Measurements from ENCODE around the gene MEGF6.

MEGF6 gene

DNA sequence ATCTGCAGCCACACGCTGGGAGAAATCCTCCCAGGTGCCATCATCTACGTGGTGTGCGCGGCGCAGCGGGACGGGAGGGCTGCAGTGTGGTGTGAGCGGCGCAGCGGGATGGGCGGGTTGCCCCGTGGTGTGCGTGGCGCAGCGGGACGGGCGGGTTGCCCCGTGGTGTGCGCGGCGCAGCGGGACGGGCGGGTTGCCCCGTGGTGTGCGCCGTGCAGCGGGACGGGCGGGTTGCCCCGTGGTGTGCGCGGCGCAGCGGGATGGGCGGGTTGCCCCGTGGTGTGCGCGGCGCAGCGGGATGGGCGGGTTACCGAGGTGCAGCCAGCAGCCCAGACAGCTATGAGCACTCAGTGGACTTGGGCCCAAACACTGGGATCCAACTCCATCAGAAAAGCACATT is 33.9 kb upstream of the MEGF6 start:
- TF ChIP-seq, protein P1, sequence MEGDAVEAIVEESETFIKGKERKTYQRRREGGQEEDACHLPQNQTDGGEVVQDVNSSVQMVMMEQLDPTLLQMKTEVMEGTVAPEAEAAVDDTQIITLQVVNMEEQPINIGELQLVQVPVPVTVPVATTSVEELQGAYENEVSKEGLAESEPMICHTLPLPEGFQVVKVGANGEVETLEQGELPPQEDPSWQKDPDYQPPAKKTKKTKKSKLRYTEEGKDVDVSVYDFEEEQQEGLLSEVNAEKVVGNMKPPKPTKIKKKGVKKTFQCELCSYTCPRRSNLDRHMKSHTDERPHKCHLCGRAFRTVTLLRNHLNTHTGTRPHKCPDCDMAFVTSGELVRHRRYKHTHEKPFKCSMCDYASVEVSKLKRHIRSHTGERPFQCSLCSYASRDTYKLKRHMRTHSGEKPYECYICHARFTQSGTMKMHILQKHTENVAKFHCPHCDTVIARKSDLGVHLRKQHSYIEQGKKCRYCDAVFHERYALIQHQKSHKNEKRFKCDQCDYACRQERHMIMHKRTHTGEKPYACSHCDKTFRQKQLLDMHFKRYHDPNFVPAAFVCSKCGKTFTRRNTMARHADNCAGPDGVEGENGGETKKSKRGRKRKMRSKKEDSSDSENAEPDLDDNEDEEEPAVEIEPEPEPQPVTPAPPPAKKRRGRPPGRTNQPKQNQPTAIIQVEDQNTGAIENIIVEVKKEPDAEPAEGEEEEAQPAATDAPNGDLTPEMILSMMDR (IDR thresholded peaks at IDR 0.05; ENCODE audit: borderline replicate concordance, control extremely low read depth, extremely low read depth, insufficient read depth, missing control alignments) = no peak
- DNase-seq (ENCODE audit: low spot score) = no peak
- in situ Hi-C loops (cut with MboI; ENCODE audit: low sequenced_read_pairs, unreplicated experiment) = no loop called here

DNA sequence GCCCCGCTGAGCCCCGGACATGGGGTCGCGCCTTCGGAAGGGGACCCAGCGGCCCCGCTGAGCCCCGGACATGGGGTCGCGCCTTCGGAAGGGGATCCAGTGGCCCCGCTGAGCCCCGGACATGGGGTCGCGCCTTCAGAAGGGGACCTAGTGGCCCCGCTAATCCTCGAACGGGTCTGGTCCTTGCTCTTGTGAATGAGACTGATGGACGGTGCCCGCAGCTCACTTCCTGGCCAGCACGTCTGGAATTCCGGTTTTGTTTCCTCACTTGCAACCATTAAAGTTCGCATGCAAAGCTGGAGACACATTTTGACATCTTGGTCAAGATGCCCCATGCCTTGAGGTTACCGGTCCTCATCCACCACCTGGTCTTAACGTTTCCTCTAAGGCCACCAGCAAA is 33.0 kb upstream of the MEGF6 start:
- TF ChIP-seq, protein P1 (IDR thresholded peaks at IDR 0.05; ENCODE audit: borderline replicate concordance, control extremely low read depth, extremely low read depth, insufficient read depth, missing control alignments) = no peak
- no peak for DNase-seq (ENCODE audit: low spot score)
- in situ Hi-C loops (cut with MboI; ENCODE audit: low sequenced_read_pairs, unreplicated experiment) = no loop called here

DNA sequence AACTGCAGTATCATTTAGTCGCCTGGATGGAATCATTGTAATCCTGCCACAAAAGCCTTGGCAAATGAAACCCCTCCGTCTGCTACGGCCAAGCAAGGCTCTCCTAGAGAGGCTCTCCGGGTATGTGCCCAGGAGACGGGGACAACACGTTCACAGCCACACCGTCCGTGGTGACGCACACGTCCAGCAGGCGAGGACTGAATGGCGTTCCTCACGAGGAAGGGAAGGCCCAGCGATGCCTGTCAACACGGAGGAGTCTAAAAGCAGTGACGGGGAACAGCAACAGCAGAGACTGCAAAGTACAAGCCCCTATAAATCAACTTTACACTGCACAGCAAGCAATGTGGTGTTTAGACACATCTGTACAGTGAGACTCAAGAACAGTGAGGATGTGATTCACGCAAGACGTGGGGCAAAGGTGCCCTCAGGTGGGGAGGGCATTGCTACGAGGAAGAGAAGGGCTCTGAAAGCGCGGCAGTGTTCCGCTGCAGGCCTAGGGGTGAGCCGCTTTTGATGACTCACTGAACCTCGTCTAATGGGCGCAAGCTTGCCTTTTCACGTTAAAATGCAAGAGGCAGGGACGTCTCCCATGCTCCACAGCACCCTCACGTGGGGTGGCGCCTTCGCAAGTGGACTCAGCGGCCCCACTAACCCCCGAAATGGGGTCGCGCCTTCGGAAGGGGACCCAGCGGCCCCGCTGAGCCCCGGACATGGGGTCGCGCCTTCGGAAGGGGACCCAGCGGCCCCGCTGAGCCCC is 31.8 kb upstream of the MEGF6 start:
- TF ChIP-seq, protein P1 (IDR thresholded peaks at IDR 0.05; ENCODE audit: borderline replicate concordance, control extremely low read depth, extremely low read depth, insufficient read depth, missing control alignments) = no peak
- in situ Hi-C loops (cut with MboI; ENCODE audit: low sequenced_read_pairs, unreplicated experiment) = no loop called here
- DNase-seq (ENCODE audit: low spot score) = no peak

DNA sequence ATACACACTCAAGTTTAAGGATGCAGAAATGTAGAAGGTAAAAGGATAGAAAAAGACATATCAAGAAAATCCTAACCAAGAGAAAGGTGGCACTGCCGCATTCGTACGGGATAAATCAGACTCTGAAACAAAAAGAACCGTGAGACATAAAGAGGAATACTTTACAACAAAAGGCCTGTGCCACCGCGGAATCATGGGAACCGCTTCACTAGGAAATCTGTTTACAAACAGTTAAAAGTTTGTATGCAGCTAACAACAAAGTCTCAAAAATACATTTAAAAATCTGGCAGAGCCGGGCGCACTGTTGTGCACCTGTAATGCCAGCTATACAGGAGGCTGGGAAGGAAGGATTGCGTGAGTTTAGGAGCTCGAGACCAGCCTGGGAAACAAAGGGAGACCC is 30.5 kb upstream of the MEGF6 start:
- TF ChIP-seq, protein P1 (IDR thresholded peaks at IDR 0.05; ENCODE audit: borderline replicate concordance, control extremely low read depth, extremely low read depth, insufficient read depth, missing control alignments) = no peak
- DNase-seq (ENCODE audit: low spot score) = no peak
- in situ Hi-C loops (cut with MboI; ENCODE audit: low sequenced_read_pairs, unreplicated experiment) = no loop called here

DNA sequence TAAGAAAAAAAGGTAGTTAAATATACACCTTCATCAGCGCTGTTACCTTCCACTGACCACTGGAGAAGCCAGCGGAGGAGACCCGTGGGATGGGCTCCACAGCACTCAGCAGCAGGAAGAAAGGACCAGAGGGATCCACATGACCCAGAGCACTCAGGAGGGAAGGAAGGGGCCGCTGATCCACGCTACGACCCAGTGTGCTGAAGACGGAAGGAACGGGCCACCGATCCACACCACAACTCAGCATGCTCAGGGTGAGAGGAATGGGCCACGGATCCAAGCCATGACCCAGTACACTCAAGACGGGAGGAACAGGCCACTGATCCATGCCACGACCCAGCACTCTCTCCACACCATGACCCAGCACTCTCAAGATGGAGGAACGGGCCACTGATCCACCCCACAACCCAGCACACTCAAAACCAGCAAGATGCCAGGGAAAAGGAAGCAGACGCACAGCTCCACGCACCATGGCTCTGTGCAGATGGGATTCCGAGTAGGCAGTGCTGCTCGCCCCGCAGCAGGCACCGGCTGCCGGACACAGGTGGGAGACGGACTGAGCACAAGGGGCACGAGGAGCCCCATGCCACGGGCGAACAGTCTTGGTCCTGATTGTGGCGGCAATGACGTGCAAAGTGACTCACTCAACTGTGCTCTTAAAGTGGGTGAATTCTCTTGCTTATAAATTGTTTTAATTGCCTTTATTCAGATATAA is 29.9 kb upstream of the MEGF6 start:
- TF ChIP-seq, protein P1 (IDR thresholded peaks at IDR 0.05; ENCODE audit: borderline replicate concordance, control extremely low read depth, extremely low read depth, insufficient read depth, missing control alignments) = no peak
- DNase-seq (ENCODE audit: low spot score) = no peak
- in situ Hi-C loops (cut with MboI; ENCODE audit: low sequenced_read_pairs, unreplicated experiment) = no loop called here

DNA sequence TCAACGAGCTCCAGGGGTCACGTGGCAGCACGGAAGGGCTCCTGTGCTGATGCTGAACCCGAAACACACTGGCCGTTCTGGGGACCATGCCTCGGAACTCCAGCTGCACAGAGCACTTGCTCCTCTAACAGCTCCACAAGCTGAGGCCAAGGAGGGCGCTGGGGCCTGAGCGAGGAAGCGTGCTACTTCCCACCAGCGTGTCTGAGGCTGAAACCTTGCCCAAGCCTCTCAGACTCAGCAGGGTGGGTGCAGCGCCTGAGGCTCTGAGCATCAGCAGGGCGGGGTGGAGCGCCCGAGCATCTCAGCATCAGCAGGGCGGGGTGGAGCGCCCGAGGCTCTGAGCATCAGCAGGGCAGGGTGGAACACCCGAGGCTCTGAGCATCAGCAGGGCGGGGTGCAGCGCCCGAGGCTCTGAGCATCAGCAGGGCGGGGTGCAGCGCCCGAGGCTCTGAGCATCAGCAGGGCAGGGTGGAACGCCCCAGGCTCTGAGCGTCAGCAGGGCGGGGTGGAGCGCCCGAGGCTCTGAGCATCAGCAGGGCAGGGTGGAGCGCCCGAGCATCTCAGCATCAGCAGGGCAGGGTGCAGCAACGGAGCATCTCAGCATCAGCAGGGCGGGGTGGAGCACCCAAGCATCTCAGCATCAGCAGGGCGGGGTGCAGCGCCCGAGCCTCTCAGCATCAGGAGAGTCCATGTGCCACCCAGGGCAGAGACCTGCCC is 29.0 kb upstream of the MEGF6 start:
- TF ChIP-seq, protein P1 (IDR thresholded peaks at IDR 0.05; ENCODE audit: borderline replicate concordance, control extremely low read depth, extremely low read depth, insufficient read depth, missing control alignments) = no peak
- DNase-seq (ENCODE audit: low spot score) = no peak
- in situ Hi-C loops (cut with MboI; ENCODE audit: low sequenced_read_pairs, unreplicated experiment) = no loop called here
